ENCODE data around the gene PNPLA3. TPM values are rescaled to one million over a fixed set of nuclear protein-coding genes. Genes with fewer than 3 reads are reported as not detected.

Gene PNPLA3
- total and polyA plus RNA-seq, 2 donors = 0.05 to 0.09 TPM

- Histone ChIP-seq H3K27me3 (ENCODE audit: control insufficient read depth in 2 of 2, insufficient read depth in 1 of 2, low read length in 1 of 2) (no peaks in the 10 kb centered on the region), H3K36me3 (ENCODE audit: control insufficient read depth in 2 of 2, insufficient read depth in 2 of 2, low read length in 1 of 2) (peaks cover 61 to 79% of the 10 kb centered on the region in 2 donors), H3K4me3 (ENCODE audit: low read length in 2 of 2) (no peak overlapping the region), H3K27ac (ENCODE audit: low read depth in 1 of 2, low read length in 1 of 2) (no peak overlapping the region), H3K9me3 (ENCODE audit: control insufficient read depth in 2 of 2, insufficient read depth in 1 of 2, low read length in 1 of 2) (no peaks in the 10 kb centered on the region), H3K4me1 (ENCODE audit: control insufficient read depth in 2 of 2, insufficient read depth in 2 of 2, low read length in 2 of 2) (no peaks in the 10 kb centered on the region)
- 98% methylated on average over 4 of the region's 4 CpGs for WGBS
- no peak for DNase-seq (ENCODE audit: low read depth in 6 of 9, low spot score in 9 of 9)
These were observed 55.0 kb downstream of the PNPLA3 start for GRCh38 chr22:43978558-43978957.

DNA sequence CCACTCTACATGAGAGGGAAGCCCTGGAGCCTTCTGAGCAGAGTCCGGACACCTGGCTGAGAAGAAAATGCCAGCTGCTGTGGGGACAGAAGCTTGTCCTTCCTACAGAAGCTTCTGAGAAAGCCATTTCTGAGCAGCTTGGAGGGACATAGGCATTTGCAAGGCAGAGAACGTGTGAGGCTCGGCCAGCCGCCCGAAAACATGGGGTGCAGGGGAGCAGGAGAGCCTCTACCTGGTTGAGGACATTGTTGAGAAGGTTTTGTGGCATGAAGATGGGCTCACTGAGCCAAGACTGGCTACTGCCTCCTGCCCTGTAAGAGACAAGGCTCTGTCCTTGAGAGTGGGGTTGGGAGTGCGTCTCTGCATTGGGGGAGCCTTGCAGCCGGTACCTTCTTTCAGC, 57.0 kb downstream of the PNPLA3 start:
- 97% methylated on average over 7 of the region's 7 CpGs for WGBS
- H3K4me3 ChIP-seq (ENCODE audit: low read length in 2 of 2) = no peak overlapping the region
- H3K36me3 ChIP-seq (ENCODE audit: control insufficient read depth in 2 of 2, insufficient read depth in 2 of 2, low read length in 1 of 2) = peaks cover 52 to 70% of the 10 kb centered on the region in 2 donors
- no peaks in the 10 kb centered on the region for H3K27me3 ChIP-seq (ENCODE audit: control insufficient read depth in 2 of 2, insufficient read depth in 1 of 2, low read length in 1 of 2)
- no peak overlapping the region for H3K27ac ChIP-seq (ENCODE audit: low read depth in 1 of 2, low read length in 1 of 2)
- H3K9me3 ChIP-seq (ENCODE audit: control insufficient read depth in 2 of 2, insufficient read depth in 1 of 2, low read length in 1 of 2) = no peaks in the 10 kb centered on the region
- DNase-seq (ENCODE audit: low read depth in 6 of 9, low spot score in 9 of 9) = no peak
- H3K4me1 ChIP-seq (ENCODE audit: control insufficient read depth in 2 of 2, insufficient read depth in 2 of 2, low read length in 2 of 2) = no peaks in the 10 kb centered on the region

DNA sequence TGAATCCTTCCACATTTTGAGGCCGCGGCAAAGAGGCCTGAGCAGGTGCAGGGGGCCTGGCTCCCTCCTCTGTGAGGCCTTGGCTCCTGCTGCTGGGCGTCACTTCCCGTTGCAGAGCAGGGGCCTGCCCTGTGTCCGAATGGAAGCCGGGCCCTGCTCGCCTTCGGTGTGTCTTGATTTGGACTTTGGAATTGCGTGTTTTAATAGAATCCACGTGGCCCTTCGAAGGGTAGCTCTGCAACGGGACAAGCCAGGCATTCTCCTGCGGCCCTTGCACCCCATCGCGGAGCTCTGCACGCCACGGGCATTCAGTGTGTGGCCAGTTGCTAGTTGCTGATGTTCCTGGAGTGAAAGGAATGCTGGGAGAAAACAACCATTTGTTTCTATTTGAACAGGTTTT, 57.4 kb downstream of the PNPLA3 start:
- Histone ChIP-seq H3K36me3 (ENCODE audit: control insufficient read depth in 2 of 2, insufficient read depth in 2 of 2, low read length in 1 of 2) (peaks cover 51 to 70% of the 10 kb centered on the region in 2 donors), H3K4me3 (ENCODE audit: low read length in 2 of 2) (no peak overlapping the region), H3K4me1 (ENCODE audit: control insufficient read depth in 2 of 2, insufficient read depth in 2 of 2, low read length in 2 of 2) (no peaks in the 10 kb centered on the region), H3K27ac (ENCODE audit: low read depth in 1 of 2, low read length in 1 of 2) (no peak overlapping the region), H3K9me3 (ENCODE audit: control insufficient read depth in 2 of 2, insufficient read depth in 1 of 2, low read length in 1 of 2) (no peaks in the 10 kb centered on the region), H3K27me3 (ENCODE audit: control insufficient read depth in 2 of 2, insufficient read depth in 1 of 2, low read length in 1 of 2) (no peaks in the 10 kb centered on the region)
- WGBS = 98% methylated on average over 17 of the region's 17 CpGs
- no peak for DNase-seq (ENCODE audit: low read depth in 6 of 9, low spot score in 9 of 9)

DNA sequence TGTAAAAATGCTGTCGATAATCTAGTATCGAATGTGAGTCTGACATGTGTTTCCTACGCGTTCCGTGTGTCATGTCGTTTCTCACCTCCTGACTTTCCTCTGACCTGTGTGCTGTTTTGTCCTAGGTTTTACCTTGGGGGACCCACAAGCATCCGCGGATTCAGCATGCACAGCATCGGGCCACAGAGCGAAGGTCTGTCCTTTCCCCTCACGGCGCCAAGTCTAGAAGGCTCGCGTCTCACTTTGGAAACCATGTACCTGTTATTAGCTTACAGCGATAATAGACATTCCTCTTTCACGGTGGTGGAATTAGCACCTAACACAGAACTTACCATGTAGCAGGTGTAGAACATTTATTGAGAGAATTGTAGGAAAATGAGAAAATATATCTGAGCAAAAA, 60.2 kb downstream of the PNPLA3 start:
- Histone ChIP-seq H3K4me1 (ENCODE audit: control insufficient read depth in 2 of 2, insufficient read depth in 2 of 2, low read length in 2 of 2) (no peaks in the 10 kb centered on the region), H3K27me3 (ENCODE audit: control insufficient read depth in 2 of 2, insufficient read depth in 1 of 2, low read length in 1 of 2) (no peaks in the 10 kb centered on the region), H3K36me3 (ENCODE audit: control insufficient read depth in 2 of 2, insufficient read depth in 2 of 2, low read length in 1 of 2) (peaks cover 39 to 55% of the 10 kb centered on the region in 2 donors), H3K4me3 (ENCODE audit: low read length in 2 of 2) (no peak overlapping the region), H3K27ac (ENCODE audit: low read depth in 1 of 2, low read length in 1 of 2) (no peak overlapping the region), H3K9me3 (ENCODE audit: control insufficient read depth in 2 of 2, insufficient read depth in 1 of 2, low read length in 1 of 2) (no peaks in the 10 kb centered on the region)
- 99% methylated on average over 16 of the region's 16 CpGs for WGBS
- no peak for DNase-seq (ENCODE audit: low read depth in 6 of 9, low spot score in 9 of 9)

- H3K4me3 ChIP-seq (ENCODE audit: low read length in 2 of 2) = no peak overlapping the region
- H3K27me3 ChIP-seq (ENCODE audit: control insufficient read depth in 2 of 2, insufficient read depth in 1 of 2, low read length in 1 of 2) = no peaks in the 10 kb centered on the region
- H3K27ac ChIP-seq (ENCODE audit: low read depth in 1 of 2, low read length in 1 of 2) = no peak overlapping the region
- peaks cover 43 to 55% of the 10 kb centered on the region in 2 donors for H3K36me3 ChIP-seq (ENCODE audit: control insufficient read depth in 2 of 2, insufficient read depth in 2 of 2, low read length in 1 of 2)
- DNase-seq (ENCODE audit: low read depth in 6 of 9, low spot score in 9 of 9) = no peak
- 95% methylated on average over 12 of the region's 12 CpGs for WGBS
- no peaks in the 10 kb centered on the region for H3K4me1 ChIP-seq (ENCODE audit: control insufficient read depth in 2 of 2, insufficient read depth in 2 of 2, low read length in 2 of 2)
- no peaks in the 10 kb centered on the region for H3K9me3 ChIP-seq (ENCODE audit: control insufficient read depth in 2 of 2, insufficient read depth in 1 of 2, low read length in 1 of 2)
These were observed 61.9 kb downstream of the PNPLA3 start for GRCh38 chr22:43985532-43985931.

DNA sequence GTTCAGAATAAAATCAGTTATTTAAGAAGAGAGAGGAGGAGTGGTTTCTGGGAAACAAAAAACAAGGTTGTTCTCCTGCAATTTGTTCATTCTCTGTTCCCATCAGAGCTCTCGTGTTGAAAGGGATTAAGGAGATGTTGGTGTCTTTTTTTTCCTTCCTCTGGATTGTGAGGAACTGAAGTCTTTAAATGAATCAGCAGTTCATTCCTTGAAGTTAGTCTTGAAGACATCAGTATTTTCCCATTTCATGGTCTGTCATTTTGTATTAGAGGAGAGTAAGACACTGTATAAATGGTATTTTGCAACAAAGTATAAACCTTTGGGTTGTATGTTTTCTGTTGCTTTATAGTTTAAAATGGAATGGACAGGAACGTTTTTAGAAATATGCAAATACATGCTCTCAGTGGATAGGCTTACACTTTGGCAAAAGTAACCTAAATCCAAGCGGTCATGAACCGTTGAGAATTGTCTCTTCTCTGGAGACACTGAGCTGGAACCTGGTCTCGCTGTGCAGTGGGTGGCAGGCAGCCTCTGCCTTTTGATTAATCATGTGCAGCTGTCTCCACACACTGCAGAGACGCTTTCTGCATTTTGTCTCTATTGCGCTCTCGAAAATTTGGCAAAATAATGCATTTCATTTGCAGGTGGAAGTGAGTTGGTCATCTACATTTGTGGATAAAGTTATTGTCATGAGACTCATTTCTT, 64.7 kb downstream of the PNPLA3 start:
- peaks cover 49 to 66% of the 10 kb centered on the region in 2 donors for H3K36me3 ChIP-seq (ENCODE audit: control insufficient read depth in 2 of 2, insufficient read depth in 2 of 2, low read length in 1 of 2)
- H3K4me1 ChIP-seq (ENCODE audit: control insufficient read depth in 2 of 2, insufficient read depth in 2 of 2, low read length in 2 of 2) = no peaks in the 10 kb centered on the region
- H3K27ac ChIP-seq (ENCODE audit: low read depth in 1 of 2, low read length in 1 of 2) = no peak overlapping the region
- H3K4me3 ChIP-seq (ENCODE audit: low read length in 2 of 2) = no peak overlapping the region
- no peak for DNase-seq (ENCODE audit: low read depth in 6 of 9, low spot score in 9 of 9)
- no peaks in the 10 kb centered on the region for H3K9me3 ChIP-seq (ENCODE audit: control insufficient read depth in 2 of 2, insufficient read depth in 1 of 2, low read length in 1 of 2)
- no peaks in the 10 kb centered on the region for H3K27me3 ChIP-seq (ENCODE audit: control insufficient read depth in 2 of 2, insufficient read depth in 1 of 2, low read length in 1 of 2)
- 90% methylated on average over 8 of the region's 8 CpGs for WGBS

DNA sequence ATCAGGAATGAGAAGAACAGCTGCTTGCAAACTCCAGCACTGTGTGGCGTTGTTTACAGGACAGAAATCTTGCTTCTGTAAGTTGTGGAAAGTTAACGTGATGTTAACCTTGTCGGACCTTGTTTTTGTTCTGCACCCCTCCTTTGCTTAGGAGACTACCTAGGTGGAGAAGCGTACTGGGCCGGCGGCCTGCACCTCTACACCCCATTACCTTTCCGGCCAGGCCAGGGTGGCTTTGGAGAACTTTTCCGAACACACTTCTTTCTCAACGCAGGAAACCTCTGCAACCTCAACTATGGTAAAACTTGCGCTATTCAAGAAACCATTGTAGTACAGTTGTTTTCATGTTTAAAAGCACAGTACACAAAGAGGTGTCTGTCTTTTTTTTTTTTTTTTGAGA, 65.4 kb downstream of the PNPLA3 start:
- Histone ChIP-seq H3K27me3 (ENCODE audit: control insufficient read depth in 2 of 2, insufficient read depth in 1 of 2, low read length in 1 of 2) (no peaks in the 10 kb centered on the region), H3K4me1 (ENCODE audit: control insufficient read depth in 2 of 2, insufficient read depth in 2 of 2, low read length in 2 of 2) (no peaks in the 10 kb centered on the region), H3K27ac (ENCODE audit: low read depth in 1 of 2, low read length in 1 of 2) (no peak overlapping the region), H3K4me3 (ENCODE audit: low read length in 2 of 2) (no peak overlapping the region), H3K9me3 (ENCODE audit: control insufficient read depth in 2 of 2, insufficient read depth in 1 of 2, low read length in 1 of 2) (no peaks in the 10 kb centered on the region), H3K36me3 (ENCODE audit: control insufficient read depth in 2 of 2, insufficient read depth in 2 of 2, low read length in 1 of 2) (peaks cover 47 to 65% of the 10 kb centered on the region in 2 donors)
- no peak for DNase-seq (ENCODE audit: low read depth in 6 of 9, low spot score in 9 of 9)
- 97% methylated on average over 10 of the region's 10 CpGs for WGBS

GRCh38 chr22:43990044-43990443, 66.4 kb downstream of the PNPLA3 start:
- no peak for DNase-seq (ENCODE audit: low read depth in 6 of 9, low spot score in 9 of 9)

GRCh38 chr22:43991316-43992020, 67.9 kb downstream of the PNPLA3 start:
- peaks cover 55 to 62% of the 10 kb centered on the region in 2 donors for H3K36me3 ChIP-seq (ENCODE audit: control insufficient read depth in 2 of 2, insufficient read depth in 2 of 2, low read length in 1 of 2)

More at GRCh38 chr22:43990044-43990443, 66.4 kb downstream of the PNPLA3 start:
- peaks cover 51 to 70% of the 10 kb centered on the region in 2 donors for H3K36me3 ChIP-seq (ENCODE audit: control insufficient read depth in 2 of 2, insufficient read depth in 2 of 2, low read length in 1 of 2)
- no peaks in the 10 kb centered on the region for H3K27me3 ChIP-seq (ENCODE audit: control insufficient read depth in 2 of 2, insufficient read depth in 1 of 2, low read length in 1 of 2)
- no peaks in the 10 kb centered on the region for H3K4me1 ChIP-seq (ENCODE audit: control insufficient read depth in 2 of 2, insufficient read depth in 2 of 2, low read length in 2 of 2)
- no peak overlapping the region for H3K4me3 ChIP-seq (ENCODE audit: low read length in 2 of 2)
- no peak overlapping the region for H3K27ac ChIP-seq (ENCODE audit: low read depth in 1 of 2, low read length in 1 of 2)
- H3K9me3 ChIP-seq (ENCODE audit: control insufficient read depth in 2 of 2, insufficient read depth in 1 of 2, low read length in 1 of 2) = no peaks in the 10 kb centered on the region
- WGBS = 97% methylated on average over 13 of the region's 13 CpGs

More at GRCh38 chr22:43991316-43992020, 67.9 kb downstream of the PNPLA3 start:
- no peaks in the 10 kb centered on the region for H3K9me3 ChIP-seq (ENCODE audit: control insufficient read depth in 2 of 2, insufficient read depth in 1 of 2, low read length in 1 of 2)
- no peak overlapping the region for H3K27ac ChIP-seq (ENCODE audit: low read depth in 1 of 2, low read length in 1 of 2)
- DNase-seq (ENCODE audit: low read depth in 6 of 9, low spot score in 9 of 9) = no peak
- no peak overlapping the region for H3K4me3 ChIP-seq (ENCODE audit: low read length in 2 of 2)
- H3K27me3 ChIP-seq (ENCODE audit: control insufficient read depth in 2 of 2, insufficient read depth in 1 of 2, low read length in 1 of 2) = no peaks in the 10 kb centered on the region
- 98% methylated on average over 11 of the region's 11 CpGs for WGBS
- H3K4me1 ChIP-seq (ENCODE audit: control insufficient read depth in 2 of 2, insufficient read depth in 2 of 2, low read length in 2 of 2) = peaks cover 0 to 11% of the 10 kb centered on the region in 2 donors
